GM06990 (cell line): ENCODE measurements around the gene BCL2L14.

Experiments used
- DNase-seq: peaks from one replicate; pipeline ENCODE4 v3.0.0-alpha.2; 2011; ENCODE audit not compliant: insufficient read length; ENCODE audit errors: extremely low read depth
- H3K27me3 ChIP-seq: replicated peaks from 2 replicates; pipeline ENCODE4 v1.6.0; 2011; ENCODE audit warnings: low read length; ENCODE audit not compliant: control insufficient read depth, insufficient read depth
- H3K36me3 ChIP-seq: 2 replicates; pipeline ENCODE4 v1.5.1; 2011; ENCODE audit warnings: low read length; ENCODE audit not compliant: control insufficient read depth, insufficient read depth
- H3K4me3 ChIP-seq: replicated peaks from 2 replicates; pipeline ENCODE4 v1.5.1; 2011; ENCODE audit warnings: low read depth, mild to moderate bottlenecking, control low read depth, low read length
- CTCF ChIP-seq: IDR thresholded peaks from 2 replicates; pipeline ENCODE4 v1.5.1; 2011; ENCODE audit warnings: low read length, control low read depth, mild to moderate bottlenecking, inconsistent platforms; ENCODE audit not compliant: insufficient read depth, poor library complexity, severe bottlenecking

Gene BCL2L14

GRCh38 chr12:12091071-12091470 lies 20.3 kb downstream of the BCL2L14 start:
- no peak for DNase-seq
- no peak for TF ChIP-seq CTCF
- no peaks in the 10 kb centered on the region for H3K27me3 ChIP-seq
- H3K36me3 ChIP-seq, result no peaks in the 10 kb centered on the region
- no peak overlapping the region for H3K4me3 ChIP-seq

- Histone ChIP-seq H3K4me3 (no peak overlapping the region), H3K36me3 (no peaks in the 10 kb centered on the region), H3K27me3 (no peaks in the 10 kb centered on the region)
- no peak for TF ChIP-seq CTCF
- no peak for DNase-seq
Measured at GRCh38 chr12:12091977-12092663, 21.4 kb downstream of the BCL2L14 start.

GRCh38 chr12:12094481-12094880 lies 23.7 kb downstream of the BCL2L14 start:
- Histone ChIP-seq H3K4me3 (no peak overlapping the region), H3K27me3 (no peaks in the 10 kb centered on the region), H3K36me3 (no peaks in the 10 kb centered on the region)
- no peak for DNase-seq
- no peak for TF ChIP-seq CTCF

GRCh38 chr12:12095021-12095420 lies 24.3 kb downstream of the BCL2L14 start:
- H3K4me3 ChIP-seq, result no peak overlapping the region
- no peaks in the 10 kb centered on the region for H3K27me3 ChIP-seq
- DNase-seq, result no peak
- no peak for TF ChIP-seq CTCF
- H3K36me3 ChIP-seq, result no peaks in the 10 kb centered on the region

GRCh38 chr12:12097891-12098690 lies 27.4 kb downstream of the BCL2L14 start:
- Histone ChIP-seq H3K4me3 (no peak overlapping the region), H3K36me3 (no peaks in the 10 kb centered on the region), H3K27me3 (no peaks in the 10 kb centered on the region)
- DNase-seq, result no peak
- TF ChIP-seq CTCF, result no peak

GRCh38 chr12:12098691-12099015 lies 27.9 kb downstream of the BCL2L14 start:
- Histone ChIP-seq H3K4me3 (no peak overlapping the region), H3K27me3 (no peaks in the 10 kb centered on the region), H3K36me3 (no peaks in the 10 kb centered on the region)
- no peak for DNase-seq
- no peak for TF ChIP-seq CTCF
